Mononuclear cell (primary cell): ENCODE data around the gene PTPRN2. TPM values are rescaled to one million over a fixed set of nuclear protein-coding genes. Genes with fewer than 3 reads are reported as not detected.

Source experiments
- H3K27me3 ChIP-seq: 2 replicates; pipeline ENCODE4 v1.6.0; 2011; ENCODE audit warnings: low read length, control low read depth; ENCODE audit not compliant: insufficient read depth
- H3K4me1 ChIP-seq: 2 replicates; pipeline ENCODE4 v1.5.1; 2011; ENCODE audit warnings: mild to moderate bottlenecking, low read length, control low read depth; ENCODE audit not compliant: insufficient read depth
- H3K4me3 ChIP-seq: 2 replicates; pipeline ENCODE4 v1.5.1; 2011; ENCODE audit warnings: mild to moderate bottlenecking, low read length, moderate library complexity
- H3K9me3 ChIP-seq: 2 replicates; pipeline ENCODE4 v1.5.1; 2011; ENCODE audit warnings: low read depth, mild to moderate bottlenecking, control low read depth, low read length
- total RNA-seq: library from RNA; depleted of rRNA; stranded (reverse); fragments of >200 nt; gene quantifications from one replicate; pipeline ENCODE4 v1.2.3, GENCODE V29; 2012

The PTPRN2 gene
- total RNA-seq, 1 donor: 0.31 TPM

DNA sequence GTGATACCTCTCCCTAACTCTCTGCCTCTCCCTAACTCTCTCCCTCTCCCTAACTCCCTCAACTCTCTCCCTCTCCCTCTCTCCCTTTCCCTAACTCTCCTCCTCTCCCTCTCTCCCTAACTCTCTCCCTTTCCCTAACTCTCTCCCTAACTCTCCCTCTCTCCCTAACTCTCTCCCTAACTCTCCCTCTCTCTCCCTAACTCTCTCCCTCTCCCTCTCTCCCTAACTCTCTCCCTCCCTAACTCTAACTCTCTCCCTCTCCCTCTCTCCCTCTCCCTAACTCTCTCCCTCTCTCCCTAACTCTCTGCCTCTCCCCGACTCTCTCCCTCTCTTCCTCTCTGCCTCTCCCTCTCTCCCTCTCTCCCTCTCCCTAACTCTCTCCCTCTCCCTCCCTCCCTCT, 2.0 kb upstream of the PTPRN2 start:
- no peak overlapping the region for H3K4me3 ChIP-seq
- H3K27me3 ChIP-seq: peaks cover 24% of the 10 kb centered on the region
- H3K4me1 ChIP-seq: peaks cover 8% of the 10 kb centered on the region
- H3K9me3 ChIP-seq: no peaks in the 10 kb centered on the region

DNA sequence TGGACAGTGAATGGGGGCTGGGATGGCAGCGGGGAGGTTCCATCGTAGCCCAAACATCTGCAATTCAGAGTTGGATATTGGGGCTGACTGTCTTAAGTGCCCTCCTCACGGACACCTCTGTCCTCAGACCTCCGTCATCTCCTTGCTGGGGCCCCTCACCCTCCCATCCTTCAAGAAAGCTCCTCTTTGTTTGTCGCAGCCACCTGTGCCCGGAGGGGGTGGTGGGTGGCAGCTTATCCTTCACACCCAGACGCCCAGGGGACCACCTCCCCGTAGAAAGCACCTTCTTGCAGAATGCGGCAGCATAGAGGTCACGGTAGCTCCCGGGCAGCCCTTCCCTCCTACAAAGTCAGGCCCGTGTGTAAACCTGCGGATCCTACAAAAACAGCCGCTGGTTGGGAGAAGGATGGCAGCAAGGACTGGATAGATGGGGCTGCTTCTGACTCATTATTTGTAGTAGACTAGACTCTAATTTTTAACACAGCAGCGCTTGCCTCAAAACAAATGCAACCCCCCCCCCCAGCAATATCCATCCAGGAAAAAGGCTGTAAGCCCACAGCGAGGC, 1.3 kb upstream of the PTPRN2 start:
- peaks cover 8% of the 10 kb centered on the region for H3K4me1 ChIP-seq

DNA sequence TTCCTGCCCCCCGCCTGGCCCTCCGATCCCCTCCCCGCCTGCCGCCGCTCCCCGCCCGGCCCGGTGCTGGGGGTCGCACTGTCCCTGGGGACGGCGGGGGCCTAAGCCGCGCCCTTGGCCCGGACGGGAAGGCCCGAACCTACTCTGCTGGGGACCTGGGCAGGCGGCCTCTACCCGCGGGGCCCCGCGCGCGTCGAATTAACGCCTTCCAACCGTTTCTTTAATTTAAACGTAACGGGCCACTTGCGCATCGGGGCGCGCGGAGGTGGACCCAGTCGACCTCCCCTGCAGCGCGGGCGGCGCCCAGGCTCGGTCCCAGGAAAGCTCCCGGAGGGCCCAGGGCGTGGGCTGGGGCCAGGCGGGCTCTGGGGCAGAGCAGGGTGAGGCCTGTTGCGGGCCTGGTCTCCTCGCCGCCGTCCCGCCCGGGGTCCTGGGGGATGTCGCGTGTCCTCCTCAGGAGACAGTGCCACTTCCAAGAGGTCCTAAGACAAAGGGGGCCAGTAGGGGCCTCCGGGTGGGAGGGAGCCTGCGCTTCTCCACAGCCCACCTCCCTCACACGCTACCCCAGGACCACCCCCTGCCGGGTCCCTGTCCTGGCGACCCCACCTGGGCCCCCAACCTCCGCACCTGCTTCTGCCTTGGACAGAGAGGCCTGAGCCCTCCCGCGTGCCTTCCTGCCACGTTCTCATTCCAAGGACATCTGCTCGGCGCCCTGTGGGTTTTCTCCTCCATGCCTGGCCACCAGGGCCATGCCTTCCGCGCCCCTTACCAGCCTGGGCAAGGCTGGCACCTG, 658 bp upstream of the PTPRN2 start:
- Histone ChIP-seq H3K4me3 (no peak overlapping the region), H3K9me3 (no peaks in the 10 kb centered on the region), H3K27me3 (peaks cover 38% of the 10 kb centered on the region), H3K4me1 (peaks cover 8% of the 10 kb centered on the region)

More for the DNA sequence above, 1.3 kb upstream of the PTPRN2 start:
- Histone ChIP-seq H3K4me3 (no peak overlapping the region), H3K27me3 (peaks cover 31% of the 10 kb centered on the region), H3K9me3 (no peaks in the 10 kb centered on the region)

DNA sequence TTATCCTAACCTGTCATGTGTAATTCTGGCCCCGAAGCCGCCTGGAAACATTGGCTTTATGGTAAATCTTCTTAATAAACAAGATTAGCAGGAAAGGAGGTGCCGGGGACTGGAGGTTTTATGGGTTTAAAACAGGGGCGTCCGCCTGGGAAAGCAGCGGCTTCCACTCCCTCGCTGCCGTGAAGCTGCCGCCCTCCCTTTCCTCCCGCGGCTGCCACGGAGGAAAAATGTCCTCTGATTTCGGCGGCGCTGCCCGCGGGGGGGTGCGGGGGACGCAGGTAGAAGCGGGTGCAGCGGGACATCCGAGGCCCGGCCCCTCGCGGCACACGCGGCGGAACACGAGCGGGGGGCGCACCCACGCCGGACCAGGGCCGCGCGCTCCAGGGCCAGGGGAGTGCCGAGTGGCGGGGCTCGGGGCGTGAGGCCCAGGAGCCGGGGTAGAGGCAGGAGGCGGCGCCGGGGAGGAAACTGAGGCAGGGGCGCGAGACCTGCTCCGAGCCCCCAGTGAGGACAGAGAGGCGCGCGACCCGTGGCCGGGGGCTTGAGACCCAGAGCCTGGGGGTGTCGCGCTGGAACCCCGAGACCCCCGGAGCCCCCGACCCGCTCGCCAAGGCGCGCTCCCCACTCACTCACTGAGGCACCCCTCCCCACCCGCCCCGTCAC, 993 bp downstream of the PTPRN2 start:
- Histone ChIP-seq H3K27me3 (peaks cover 43% of the 10 kb centered on the region), H3K4me1 (peaks cover 8% of the 10 kb centered on the region), H3K4me3 (no peak overlapping the region), H3K9me3 (no peaks in the 10 kb centered on the region)

DNA sequence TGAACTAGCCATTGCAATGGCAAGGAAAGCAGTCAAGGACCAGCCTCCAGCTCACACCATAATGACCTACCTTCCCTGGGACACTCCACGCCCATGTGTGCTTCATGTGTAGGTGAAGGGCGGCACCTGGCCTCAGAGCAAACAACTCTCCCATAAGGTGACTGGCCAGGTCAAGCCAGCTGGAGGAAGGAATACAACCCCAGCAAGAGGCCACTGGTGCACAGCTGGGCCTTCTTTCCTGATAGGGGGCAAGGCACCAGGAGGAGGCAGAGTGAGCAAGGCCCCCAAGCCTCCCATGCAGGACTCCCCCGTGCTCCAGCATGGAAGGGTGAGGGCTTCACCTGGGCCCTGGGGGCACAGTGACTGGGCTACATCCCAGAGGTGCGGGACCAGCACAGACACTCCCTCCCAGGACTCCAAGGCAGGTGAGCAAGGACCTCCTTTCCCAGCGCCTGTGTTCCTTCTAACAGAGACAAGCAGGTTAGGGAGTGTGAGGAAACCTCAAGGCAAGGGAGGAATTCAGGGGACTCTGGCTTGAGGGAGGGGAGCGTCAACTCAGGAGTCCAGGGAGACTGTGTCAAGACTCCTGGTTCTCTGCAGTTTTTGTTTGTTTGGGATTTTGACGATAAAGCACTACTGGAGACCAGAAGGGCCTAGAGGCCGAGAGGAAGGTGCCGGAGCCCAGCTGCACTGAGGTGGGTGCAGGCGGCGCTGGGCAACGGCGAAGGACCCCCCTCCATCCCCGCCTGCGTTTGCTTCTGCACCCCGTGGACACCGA, 1.7 kb downstream of the PTPRN2 start:
- Histone ChIP-seq H3K9me3 (no peaks in the 10 kb centered on the region), H3K4me1 (peaks cover 8% of the 10 kb centered on the region), H3K4me3 (no peak overlapping the region), H3K27me3 (peaks cover 43% of the 10 kb centered on the region)

DNA sequence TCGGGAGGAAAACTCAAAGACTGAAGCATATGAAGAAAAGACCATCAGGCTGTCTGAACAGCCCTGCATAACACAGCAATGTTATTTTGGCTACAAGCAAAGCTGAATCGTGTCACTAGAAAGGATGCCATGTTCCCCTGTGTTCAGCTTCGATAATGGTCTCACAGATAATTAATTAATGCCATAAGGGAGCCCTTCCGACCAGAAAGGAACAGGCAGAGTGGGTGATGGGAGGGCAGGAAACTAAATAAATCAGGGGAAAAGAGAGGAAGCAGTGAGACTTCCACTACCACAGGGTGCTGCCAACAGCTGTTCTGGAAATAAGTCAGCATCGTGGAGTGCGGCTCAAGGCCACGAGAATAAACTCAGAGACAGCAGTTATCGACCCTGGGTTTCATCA, 3.2 kb downstream of the PTPRN2 start:
- Histone ChIP-seq H3K9me3 (peaks cover 8% of the 10 kb centered on the region), H3K4me3 (no peak overlapping the region), H3K4me1 (peaks cover 8% of the 10 kb centered on the region), H3K27me3 (peaks cover 43% of the 10 kb centered on the region)

DNA sequence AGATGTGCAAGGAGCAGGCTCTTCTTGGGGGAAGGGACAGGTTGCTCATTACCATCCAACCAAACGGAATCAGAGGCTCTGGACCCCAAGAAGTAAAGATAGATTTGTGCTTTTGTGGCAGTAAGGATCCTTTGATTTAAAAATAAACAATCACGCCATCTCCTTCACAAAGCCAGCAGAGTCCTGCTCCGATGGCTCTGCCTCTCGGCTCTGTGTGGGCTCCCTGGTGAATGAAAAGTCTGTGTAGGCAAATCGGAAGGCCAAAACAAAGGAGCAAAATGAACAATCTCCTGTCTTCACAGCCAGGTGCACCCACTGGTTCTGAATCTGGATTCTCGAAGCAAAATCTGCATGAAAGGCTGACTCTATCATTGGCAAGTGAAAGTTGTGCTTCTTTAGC, 3.8 kb downstream of the PTPRN2 start:
- Histone ChIP-seq H3K27me3 (peaks cover 42% of the 10 kb centered on the region), H3K4me3 (no peak overlapping the region), H3K4me1 (peaks cover 8% of the 10 kb centered on the region), H3K9me3 (peaks cover 8% of the 10 kb centered on the region)

DNA sequence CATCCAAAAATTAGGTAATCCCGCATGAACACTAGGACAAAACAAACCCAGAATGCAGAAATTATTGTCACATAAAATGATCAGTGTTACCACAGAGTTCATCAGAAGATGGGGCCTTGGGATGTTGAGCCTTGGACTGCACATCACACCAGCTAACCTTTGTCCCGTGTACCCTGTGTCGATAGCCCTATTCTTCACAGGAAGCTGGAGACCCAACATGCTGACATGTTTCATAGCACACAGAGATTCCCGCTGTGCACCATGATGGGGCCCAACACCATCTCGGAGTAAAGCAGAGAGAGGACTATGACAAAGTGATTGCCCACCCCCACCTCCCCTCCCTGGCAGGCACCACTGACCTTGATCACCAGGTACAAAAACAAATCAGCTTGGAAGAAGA, 4.5 kb downstream of the PTPRN2 start:
- Histone ChIP-seq H3K27me3 (peaks cover 39% of the 10 kb centered on the region), H3K9me3 (peaks cover 8% of the 10 kb centered on the region), H3K4me1 (peaks cover 8% of the 10 kb centered on the region), H3K4me3 (no peak overlapping the region)

DNA sequence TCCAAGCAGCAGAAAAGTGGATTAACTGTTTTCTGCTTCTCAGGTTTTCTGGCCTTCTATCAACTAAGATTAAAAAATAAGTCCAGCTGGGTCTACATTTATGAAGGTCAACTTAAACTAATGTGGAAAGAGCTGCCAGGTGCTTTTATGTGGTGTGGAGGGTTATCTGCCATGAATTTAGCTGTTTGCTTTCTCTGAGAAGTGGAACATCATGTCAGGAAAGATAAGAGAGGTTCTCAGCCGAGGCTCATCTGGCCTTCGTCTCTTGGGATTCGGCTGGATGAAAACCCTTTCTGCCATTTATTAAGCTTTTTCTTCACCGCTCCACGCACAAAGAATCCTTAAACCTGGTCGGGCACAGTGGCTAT, 5.5 kb downstream of the PTPRN2 start:
- peaks cover 39% of the 10 kb centered on the region for H3K27me3 ChIP-seq
- H3K9me3 ChIP-seq: peaks cover 8% of the 10 kb centered on the region
- no peak overlapping the region for H3K4me3 ChIP-seq
- H3K4me1 ChIP-seq: peaks cover 8% of the 10 kb centered on the region

DNA sequence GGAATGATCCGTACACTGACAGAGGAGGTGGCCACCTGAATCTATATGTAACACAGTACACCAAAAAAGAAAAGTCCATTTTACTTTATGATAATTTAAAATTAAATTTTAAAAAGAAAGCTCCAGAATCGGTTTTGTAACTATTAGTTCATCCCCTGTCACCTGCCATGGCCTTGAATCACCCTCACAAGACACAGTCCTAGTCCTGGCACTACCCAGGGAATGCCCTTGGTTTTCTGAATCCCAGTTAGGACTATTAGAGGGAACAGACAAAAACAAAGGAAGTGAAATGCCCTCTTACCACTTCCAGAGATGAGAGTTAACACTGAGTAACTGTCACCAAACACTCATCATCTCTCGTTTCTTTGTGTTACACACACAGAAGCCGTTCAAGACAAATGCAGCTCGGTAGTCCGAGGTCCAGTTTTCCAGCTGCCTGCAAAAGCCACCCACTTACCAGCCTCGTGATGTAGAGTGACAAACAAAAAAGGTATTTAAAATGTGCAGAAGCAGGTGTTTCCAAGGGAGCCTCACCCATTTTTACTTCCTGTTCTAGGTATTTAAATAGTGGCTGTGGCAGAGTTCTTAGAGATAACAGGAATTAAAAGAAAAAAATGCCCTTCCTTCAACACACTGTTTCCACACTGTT, 6.1 kb downstream of the PTPRN2 start:
- Histone ChIP-seq H3K27me3 (peaks cover 38% of the 10 kb centered on the region), H3K4me1 (peaks cover 6% of the 10 kb centered on the region), H3K9me3 (peaks cover 8% of the 10 kb centered on the region), H3K4me3 (no peak overlapping the region)

DNA sequence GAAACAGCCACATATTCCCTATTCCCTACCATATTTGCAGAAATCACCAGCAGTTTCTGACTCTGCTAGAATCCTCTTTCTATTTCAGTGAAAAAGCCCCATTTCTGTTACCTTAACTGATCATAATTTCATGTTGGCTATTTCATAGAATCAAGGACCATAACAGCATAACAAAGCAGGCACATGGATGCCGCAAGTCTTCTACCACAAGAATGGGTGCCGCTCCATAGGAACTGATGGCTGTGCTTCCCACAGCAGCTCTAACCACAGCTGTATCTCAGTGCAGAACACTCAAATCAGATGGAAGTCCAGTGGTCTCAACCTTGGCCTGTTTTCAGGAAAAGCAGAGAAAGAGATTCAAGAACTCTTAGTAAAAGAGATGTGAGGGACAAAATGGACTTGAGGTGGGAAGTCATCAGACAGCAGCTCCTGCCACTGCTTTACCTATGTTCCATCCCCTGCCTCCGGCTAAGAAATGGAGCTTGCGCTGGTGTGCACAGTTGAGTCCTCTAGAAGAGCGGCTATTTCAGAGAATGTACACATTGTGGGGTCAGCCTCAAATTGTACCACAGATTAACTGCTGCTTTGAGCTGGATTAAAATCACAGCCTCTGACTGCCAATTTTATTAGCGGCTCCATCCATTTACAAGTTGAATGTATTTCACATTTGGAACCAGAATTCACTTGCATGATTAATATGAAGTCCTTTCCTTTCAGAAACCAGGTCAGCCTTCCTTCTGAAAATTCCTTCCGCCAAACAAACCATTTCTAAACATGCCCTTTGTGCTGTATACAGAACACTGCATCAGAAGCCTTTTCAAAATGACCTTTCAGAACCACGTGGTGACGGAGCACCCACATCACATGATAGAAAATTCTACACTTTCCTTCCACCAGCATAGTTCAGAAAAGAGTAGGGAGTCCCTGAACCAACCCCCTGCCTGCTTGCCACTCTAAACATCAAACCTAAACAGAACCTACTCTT, 7.7 kb downstream of the PTPRN2 start:
- Histone ChIP-seq H3K9me3 (peaks cover 8% of the 10 kb centered on the region), H3K27me3 (peaks cover 22% of the 10 kb centered on the region), H3K4me3 (no peak overlapping the region), H3K4me1 (no peaks in the 10 kb centered on the region)

DNA sequence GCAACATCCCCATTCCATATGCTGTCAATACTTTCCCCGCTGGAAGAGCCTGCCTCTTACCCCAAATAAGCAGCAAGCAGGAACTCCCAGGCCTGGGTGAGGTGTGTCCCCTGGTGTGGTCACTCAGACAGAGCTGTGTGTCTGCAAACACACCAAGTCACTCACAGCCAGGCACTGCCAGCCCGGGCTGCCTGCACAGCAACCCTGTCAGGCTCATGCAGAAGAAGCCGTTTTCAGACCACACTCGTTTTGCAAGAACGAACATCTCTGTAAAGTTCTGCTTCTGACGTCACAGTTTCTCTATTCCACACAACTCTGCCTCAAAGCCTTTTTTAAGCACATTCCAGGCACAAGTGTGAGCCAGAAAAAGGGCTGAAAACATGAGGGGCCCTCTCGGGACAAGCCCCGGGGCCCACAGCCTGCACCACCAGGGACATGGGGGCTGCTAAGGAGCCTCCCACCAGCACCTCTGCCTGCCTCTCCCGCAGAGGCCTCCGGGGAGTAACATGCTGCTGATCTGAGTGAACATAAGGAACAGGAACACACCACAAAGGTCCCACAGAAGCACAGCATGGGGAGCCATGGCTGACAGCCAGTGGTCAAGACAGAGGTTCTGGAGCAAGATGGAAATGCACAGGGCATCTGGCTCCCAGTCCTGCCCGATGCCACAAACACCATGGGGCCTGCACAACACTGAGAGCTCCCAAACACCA, 11.4 kb downstream of the PTPRN2 start:
- Histone ChIP-seq H3K9me3 (peaks cover 8% of the 10 kb centered on the region), H3K27me3 (peaks cover 6% of the 10 kb centered on the region), H3K4me1 (no peaks in the 10 kb centered on the region), H3K4me3 (no peak overlapping the region)

DNA sequence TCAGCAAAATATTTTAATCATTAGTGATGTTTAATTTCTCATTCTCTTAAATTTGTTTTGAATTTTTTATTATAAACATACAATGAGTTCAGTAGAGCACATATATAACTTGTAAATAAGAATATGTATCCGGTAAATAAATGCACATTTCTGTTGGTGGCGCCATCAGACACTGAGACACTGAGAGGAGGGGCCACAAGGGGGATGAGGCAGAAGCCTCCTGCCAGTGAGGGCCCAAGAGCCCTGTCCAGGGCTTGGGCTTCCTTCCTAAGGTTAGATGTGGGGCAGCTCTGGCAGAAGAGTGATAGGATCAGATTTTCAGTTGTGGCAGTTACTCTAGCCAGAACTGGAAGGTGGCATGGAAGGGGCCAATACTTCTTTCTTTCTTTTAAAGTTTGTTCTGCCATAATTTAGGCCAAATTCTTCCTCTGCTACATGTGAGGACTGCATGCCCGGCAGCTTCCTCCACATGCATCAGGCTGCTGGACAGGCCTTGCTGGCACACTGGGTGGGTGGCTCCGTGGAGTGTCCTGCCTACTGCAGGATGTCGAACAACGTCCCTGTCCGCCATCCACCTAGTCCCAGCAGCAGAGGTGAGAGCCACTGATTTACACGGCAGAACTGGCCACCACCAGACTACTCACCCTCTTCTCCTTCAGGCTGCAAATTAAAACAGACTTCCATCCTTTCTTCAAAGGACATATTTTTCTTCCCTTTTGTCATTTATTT, 13.2 kb downstream of the PTPRN2 start:
- H3K9me3 ChIP-seq: peaks cover under 1% of the 10 kb centered on the region
- no peaks in the 10 kb centered on the region for H3K4me1 ChIP-seq
- H3K27me3 ChIP-seq: peaks cover 9% of the 10 kb centered on the region
- H3K4me3 ChIP-seq: no peak overlapping the region
